Mucosa of descending colon (tissue), 3 donors: Measurements from ENCODE around the gene USP47. TPM values are rescaled to one million over a fixed set of nuclear protein-coding genes. Genes with fewer than 3 reads are reported as not detected.

Experiments used
- ATAC-seq: fragments of 200-7000 bp; cut with Tn5 transposase; one replicate; pipeline ENCODE4 v1.9.1; 2020; ENCODE audit warnings: mild to moderate bottlenecking, moderate library complexity
- DNase-seq, 3 donors: peaks; one replicate each; pipeline ENCODE4 v3.0.0-alpha.2; 2020
- H3K36me3 ChIP-seq: fragments of 200-600 bp; one replicate; pipeline ENCODE4 v1.8.0; 2021; ENCODE audit warnings: low read depth, mild to moderate bottlenecking
- H3K4me1 ChIP-seq: fragments of 200-600 bp; one replicate; pipeline ENCODE4 v1.8.0; 2021; ENCODE audit warnings: low read depth, mild to moderate bottlenecking
- H3K4me3 ChIP-seq: fragments of 200-600 bp; one replicate; pipeline ENCODE4 v1.8.0; 2021; ENCODE audit warnings: mild to moderate bottlenecking
- H3K9me3 ChIP-seq: fragments of 200-600 bp; one replicate; pipeline ENCODE4 v1.8.0; 2021; ENCODE audit warnings: mild to moderate bottlenecking
- CTCF ChIP-seq: fragments of 200-600 bp; IDR thresholded peaks from one replicate; pipeline ENCODE4 v1.8.0; 2022; ENCODE audit warnings: antibody characterized with exemption, mild to moderate bottlenecking
- intact Hi-C, 2 donors: fragments of 100-400 bp; cut with DNase I in 1 of 2; cut with micrococcal nuclease in 1 of 2; formaldehyde crosslinking; loops; one replicate each; pipeline versions ENCODE4 v1.11.0 to v1.11.1; 2022; cut with DNase I, micrococcal nuclease
- total RNA-seq, 3 donors: library from RNA; stranded (reverse); fragmentation: NEBNext Ultra II Directional in 2 of 3; extraction: Animal tissue kit (Norgen Biotek cat#: 25700) in 2 of 3; gene quantifications; one replicate each; pipeline versions ENCODE4 v1.2.1 to v1.2.4, GENCODE V29; 2021 to 2023
- donor health status: DM: no; HTN: no; CAD: no; lungs with moderate emphysema.
- donor health status: DM: no; HTN: no; CAD: no.
- donor health status: DM: no; HTN: yes; CAD: no.

The USP47 gene
- total RNA-seq, 3 donors from 2014 or later = 36.1 to 59.3 (median 39.1) TPM

GRCh38 chr11:11976481-11977127 lies 134.8 kb downstream of the USP47 start:
- Histone ChIP-seq H3K9me3 (no peaks in the 10 kb centered on the region), H3K36me3 (no peaks in the 10 kb centered on the region), H3K4me1 (peaks cover 3% of the 10 kb centered on the region), H3K4me3 (no peak overlapping the region)
- intact Hi-C loops = no loop called here
- ATAC-seq (peak; percentile 61), DNase-seq (peak in 2 of 3 donors; percentile 44 to 66)
- TF ChIP-seq CTCF = no peak

- peak; percentile 24 for ATAC-seq
- H3K9me3 ChIP-seq = no peaks in the 10 kb centered on the region
- peaks cover 3% of the 10 kb centered on the region for H3K4me1 ChIP-seq
- no peak overlapping the region for H3K4me3 ChIP-seq
- peak in 1 of 3 donors; percentile 21 for DNase-seq
- H3K36me3 ChIP-seq = no peaks in the 10 kb centered on the region
- no peak for TF ChIP-seq CTCF
- intact Hi-C loops = no loop called here
Measured at GRCh38 chr11:11977206-11977938, 135.6 kb downstream of the USP47 start.

- Histone ChIP-seq H3K4me1 (peaks cover 3% of the 10 kb centered on the region), H3K4me3 (no peak overlapping the region), H3K9me3 (no peaks in the 10 kb centered on the region), H3K36me3 (no peaks in the 10 kb centered on the region)
- TF ChIP-seq CTCF = no peak
- no peak for ATAC-seq
- DNase-seq = no peak
- intact Hi-C loops = no loop called here
Measured at GRCh38 chr11:11978098-11978637, 136.4 kb downstream of the USP47 start.

GRCh38 chr11:11978792-11979487 lies 137.2 kb downstream of the USP47 start:
- Histone ChIP-seq H3K9me3 (no peaks in the 10 kb centered on the region), H3K4me3 (no peak overlapping the region), H3K4me1 (peaks cover 3% of the 10 kb centered on the region), H3K36me3 (no peaks in the 10 kb centered on the region)
- intact Hi-C loops = no loop called here
- TF ChIP-seq CTCF = no peak
- ATAC-seq = peak; percentile 13
- peak in 2 of 3 donors; percentile 19 to 45 for DNase-seq

GRCh38 chr11:11979488-11980117 lies 137.8 kb downstream of the USP47 start:
- intact Hi-C loops = no loop called here
- Histone ChIP-seq H3K36me3 (no peaks in the 10 kb centered on the region), H3K4me3 (no peak overlapping the region), H3K9me3 (no peaks in the 10 kb centered on the region), H3K4me1 (peaks cover 3% of the 10 kb centered on the region)
- DNase-seq = no peak
- peak; percentile 39 for ATAC-seq
- no peak for TF ChIP-seq CTCF
